B cell (primary cell): ENCODE results near the gene PDZD2. TPM values are rescaled to one million over a fixed set of nuclear protein-coding genes. Genes with fewer than 3 reads are reported as not detected.

Experiments used
- ATAC-seq: fragments of 200-7000 bp; cut with Tn5 transposase; one replicate; pipeline ENCODE4 v1.10.0; 2021; ENCODE audit warnings: low read depth, mild to moderate bottlenecking, moderate number of reproducible peaks, moderate library complexity
- CTCF ChIA-PET: fragments of 350-600 bp; sonication (Branson Sonifier 250); formaldehyde crosslinking; loops from one replicate; lab custom pipeline; 2021; ENCODE audit warnings: antibody characterized with exemption, inconsistent platforms; lab: Charles Lee
- POLR2A ChIA-PET: fragments of 350-600 bp; sonication (Branson Sonifier 250); formaldehyde crosslinking; loops from one replicate; lab custom pipeline; 2021; ENCODE audit warnings: antibody characterized with exemption; lab: Charles Lee
- DNase-seq: peaks from one replicate; pipeline ENCODE4 v3.0.0; 2013
- H2AFZ ChIP-seq: 2 replicates; pipeline ENCODE4 v1.6.1; 2012; ENCODE audit warnings: mild to moderate bottlenecking, low read depth, low read length; ENCODE audit not compliant: insufficient read depth, poor library complexity, severe bottlenecking
- H3K27ac ChIP-seq, 2 donors: 1 replicate in 1 of 2; 2 replicates in 1 of 2; pipeline ENCODE4 v1.5.1; 2012 to 2013; ENCODE audit warnings: low read length in 2 of 2, mild to moderate bottlenecking in 2 of 2, moderate library complexity in 1 of 2
- H3K27me3 ChIP-seq, 4 experiments: fragments of 200-600 bp in 1 of 4; sonication (generic) in 1 of 4; replicated peaks in 1 of 4; 1 replicate in 2 of 4; 2 replicates in 2 of 4; pipeline versions ENCODE4 v1.6.1 to v1.7.0; 2013 to 2016; ENCODE audit warnings: low read length in 3 of 4, mild to moderate bottlenecking in 2 of 4, mixed read lengths in 1 of 4, moderate library complexity in 1 of 4; ENCODE audit not compliant: insufficient read depth in 4 of 4, control insufficient read depth in 3 of 4; ENCODE audit errors: control extremely low read depth in 1 of 4
- H3K36me3 ChIP-seq, 2 experiments: replicated peaks in 1 of 2; 1 replicate in 1 of 2; 2 replicates in 1 of 2; pipeline versions ENCODE4 v1.6.1 to v1.7.1; 2013; ENCODE audit warnings: low read length in 1 of 2; ENCODE audit not compliant: insufficient read depth in 2 of 2, control insufficient read depth in 1 of 2; ENCODE audit errors: control extremely low read depth in 1 of 2, extremely low read depth in 1 of 2
- H3K4me1 ChIP-seq, 2 donors: fragments of 200-600 bp in 1 of 2; sonication (generic) in 1 of 2; 1 replicate in 1 of 2; 2 replicates in 1 of 2; pipeline versions ENCODE4 v1.5.1 to v1.6.1; 2013 to 2017; ENCODE audit warnings: low read length in 2 of 2; ENCODE audit not compliant: control insufficient read depth in 2 of 2, insufficient read depth in 2 of 2
- H3K4me2 ChIP-seq: replicated peaks from 2 replicates; pipeline ENCODE3; 2012; ENCODE audit warnings: mild to moderate bottlenecking, low read depth, low read length; ENCODE audit not compliant: poor library complexity, severe bottlenecking
- H3K4me3 ChIP-seq, 5 experiments: fragments of 200-600 bp in 1 of 5; sonication (generic) in 1 of 5; 1 replicate in 3 of 5; 2 replicates in 2 of 5; pipeline versions ENCODE4 v1.5.1 to v1.7.0; 2011 to 2016; ENCODE audit warnings: low read length in 4 of 5, mild to moderate bottlenecking in 4 of 5, low read depth in 2 of 5, control low read depth in 1 of 5, moderate library complexity in 1 of 5; ENCODE audit not compliant: insufficient read depth in 1 of 5; ENCODE audit errors: control extremely low read depth in 1 of 5, extremely low read depth in 1 of 5
- H3K79me2 ChIP-seq: fragments of 200-600 bp; sonication (generic); one replicate; pipeline ENCODE4 v1.6.0; 2016; ENCODE audit warnings: low read length; ENCODE audit not compliant: control insufficient read depth, insufficient read depth
- H3K9ac ChIP-seq: fragments of 200-600 bp; sonication (generic); 2 replicates; pipeline ENCODE4 v1.6.1; 2017; ENCODE audit warnings: mild to moderate bottlenecking, low read length, moderate library complexity
- H3K9me3 ChIP-seq, 3 donors: one replicate each; pipeline versions ENCODE4 v1.6.1 to v1.7.1; 2013; ENCODE audit warnings: low read length in 2 of 3; ENCODE audit not compliant: control insufficient read depth in 2 of 3, insufficient read depth in 1 of 3; ENCODE audit errors: control extremely low read depth in 1 of 3
- H4K20me1 ChIP-seq: 2 replicates; pipeline ENCODE4 v1.6.0; 2012; ENCODE audit warnings: mild to moderate bottlenecking, low read length; ENCODE audit not compliant: insufficient read depth, control insufficient read depth, poor library complexity, severe bottlenecking
- H3K27ac Mint-ChIP-seq: one replicate; pipeline ENCODE4 v1.8.0; 2021; ENCODE audit warnings: mixed read lengths
- H3K27me3 Mint-ChIP-seq: one replicate; pipeline ENCODE4 v1.8.0; 2021; ENCODE audit warnings: mixed read lengths
- H3K4me1 Mint-ChIP-seq: one replicate; pipeline ENCODE4 v1.8.0; 2021; ENCODE audit warnings: mixed read lengths
- H3K4me3 Mint-ChIP-seq: one replicate; pipeline ENCODE4 v1.8.0; 2021; ENCODE audit warnings: mixed read lengths
- H3K9me3 Mint-ChIP-seq: one replicate; pipeline ENCODE4 v1.8.0; 2022; ENCODE audit warnings: mixed read lengths; ENCODE audit not compliant: insufficient read depth
- CTCF ChIP-seq: fragments of 200-600 bp; IDR thresholded peaks from one replicate; pipeline ENCODE4 v1.8.0; 2022; ENCODE audit warnings: antibody characterized with exemption, mild to moderate bottlenecking
- EZH2 ChIP-seq: IDR thresholded peaks from 2 replicates; pipeline ENCODE4 v1.6.1; 2012; ENCODE audit warnings: borderline replicate concordance, low read depth, mild to moderate bottlenecking, moderate library complexity, low read length; ENCODE audit not compliant: insufficient read depth, poor library complexity, severe bottlenecking
- WGBS: methylation state at CpG from one replicate; pipeline ENCODE4 v1.1.5; 2013; ENCODE audit warnings: missing lambda C conversion rate; ENCODE audit not compliant: insufficient coverage; 5-methylcytosine and 5-hydroxymethylcytosine counted together
- intact Hi-C: fragments of 100-400 bp; cut with micrococcal nuclease; formaldehyde crosslinking; loops from one replicate; pipeline ENCODE4 v1.10.0; 2022
- polyA plus RNA-seq: library from polyadenylated mRNA; depleted of rRNA; stranded (reverse); fragments of >200 nt; gene quantifications from 2 replicates; pipeline ENCODE4 v1.2.3, GENCODE V29; 2012
- total RNA-seq, 2 donors: library from RNA; stranded (reverse); fragments of 120-200 nt in 1 of 2; gene quantifications; 1 replicate in 1 of 2; 2 replicates in 1 of 2; pipeline versions ENCODE4 v1.2.3 to v1.2.4, GENCODE V29; 2013 to 2022

PDZD2 gene
- total and polyA plus RNA-seq, 2 donors (not counting 1 experiment from before 2014, with no cell fraction given), result not detected

- no peak overlapping the region for H3K27ac ChIP-seq
- ChIA-PET POLR2A (no interaction called here), CTCF (no interaction called here)
- ATAC-seq (no peak), DNase-seq (no peak)
- Mint-ChIP-seq H3K9me3 (no peaks in the 10 kb centered on the region), H3K27ac (no peak overlapping the region), H3K27me3 (peaks cover 4% of the 10 kb centered on the region), H3K4me1 (no peaks in the 10 kb centered on the region), H3K4me3 (no peak overlapping the region)
- no peak for TF ChIP-seq EZH2
- TF ChIP-seq CTCF, result no peak
- no peak overlapping the region for H3K4me2 ChIP-seq
- intact Hi-C loops, result no loop called here
- H3K79me2 ChIP-seq, result no peaks in the 10 kb centered on the region
- no peak overlapping the region for H3K4me3 ChIP-seq
- H2AFZ ChIP-seq, result no peak overlapping the region
- no peaks in the 10 kb centered on the region for H3K36me3 ChIP-seq
- H3K4me1 ChIP-seq, result no peaks in the 10 kb centered on the region
- no peaks in the 10 kb centered on the region for H4K20me1 ChIP-seq
- H3K9ac ChIP-seq, result no peak overlapping the region
- WGBS, result 84% methylated on average over 3 of the region's 4 CpGs
- no peaks in the 10 kb centered on the region for H3K27me3 ChIP-seq
- no peaks in the 10 kb centered on the region for H3K9me3 ChIP-seq
Observed at GRCh38 chr5:32029781-32030180, 390.9 kb downstream of the PDZD2 start.

- H3K79me2 ChIP-seq, result no peaks in the 10 kb centered on the region
- ATAC-seq, result no peak
- H3K36me3 ChIP-seq, result no peaks in the 10 kb centered on the region
- Mint-ChIP-seq H3K4me1 (no peaks in the 10 kb centered on the region), H3K27ac (no peak overlapping the region), H3K9me3 (no peaks in the 10 kb centered on the region), H3K4me3 (no peak overlapping the region), H3K27me3 (peaks cover 4% of the 10 kb centered on the region)
- no peak for DNase-seq
- H3K9ac ChIP-seq, result no peak overlapping the region
- ChIA-PET POLR2A (no interaction called here), CTCF (no interaction called here)
- 100% methylated on average over 2 of the region's 3 CpGs for WGBS
- no peaks in the 10 kb centered on the region for H3K27me3 ChIP-seq
- H3K27ac ChIP-seq, result no peak overlapping the region
- TF ChIP-seq CTCF (no peak), EZH2 (no peak)
- H3K9me3 ChIP-seq, result no peaks in the 10 kb centered on the region
- intact Hi-C loops, result no loop called here
- no peak overlapping the region for H2AFZ ChIP-seq
- H4K20me1 ChIP-seq, result no peaks in the 10 kb centered on the region
- H3K4me3 ChIP-seq, result no peak overlapping the region
- H3K4me2 ChIP-seq, result no peak overlapping the region
- H3K4me1 ChIP-seq, result no peaks in the 10 kb centered on the region
Observed at GRCh38 chr5:32030222-32030621, 391.3 kb downstream of the PDZD2 start.
